Measurements from ENCODE around the gene CHIT1.

CHIT1 gene

GRCh38 chr1:203214871-203215270, 14.6 kb downstream of the CHIT1 start:
- TF ChIP-seq CTCF (IDR thresholded peaks at IDR 0.05; ENCODE audit: control extremely low read depth, extremely low read depth, low read depth, missing control alignments): no peak
- no peak for DNase-seq (ENCODE audit: extremely low spot score)
- CTCF ChIA-PET: interaction anchor here (0.9 to 7.2 kb wide), 19 partner anchors 8 to 251 kb away, joined by 3 to 174 read pairs (median 16); partner anchors contain the start of genes CHIT1 and MYOG
- POLR2A ChIA-PET: interaction anchor here (0.7 kb wide), 1 partner anchor 8 kb away, joined by 5 read pairs; no protein-coding TSS in a partner anchor

GRCh38 chr1:203213126-203213525, 16.3 kb downstream of the CHIT1 start:
- TF ChIP-seq CTCF (IDR thresholded peaks at IDR 0.05; ENCODE audit: control extremely low read depth, extremely low read depth, low read depth, missing control alignments): no peak
- no peak for DNase-seq (ENCODE audit: extremely low spot score)
- POLR2A ChIA-PET: interaction anchor here (0.6 kb wide), 1 partner anchor 490 kb away, joined by 3 read pairs; no protein-coding TSS in a partner anchor
- CTCF ChIA-PET: interaction anchor here (0.6 to 2.7 kb wide), 4 partner anchors 40 to 213 kb away, joined by 3 to 11 read pairs (median 4); no protein-coding TSS in a partner anchor

- POLR2A ChIA-PET: no interaction called here
- no peak for DNase-seq (ENCODE audit: extremely low spot score)
- CTCF ChIA-PET: interaction anchor here (1.6 to 2.7 kb wide), 2 partner anchors 128 to 172 kb away, joined by 3 to 11 read pairs; no protein-coding TSS in a partner anchor
- no peak for TF ChIP-seq CTCF (IDR thresholded peaks at IDR 0.05; ENCODE audit: control extremely low read depth, extremely low read depth, low read depth, missing control alignments)
Measured at GRCh38 chr1:203211812-203212211, 17.7 kb downstream of the CHIT1 start.

GRCh38 chr1:203210988-203211387, 18.5 kb downstream of the CHIT1 start:
- no peak for DNase-seq (ENCODE audit: extremely low spot score)
- POLR2A ChIA-PET: no interaction called here
- TF ChIP-seq CTCF (IDR thresholded peaks at IDR 0.05; ENCODE audit: control extremely low read depth, extremely low read depth, low read depth, missing control alignments): no peak
- CTCF ChIA-PET: interaction anchor here (1.6 to 2.7 kb wide), 2 partner anchors 127 to 171 kb away, joined by 3 to 11 read pairs; no protein-coding TSS in a partner anchor

GRCh38 chr1:203210350-203210749, 19.1 kb downstream of the CHIT1 start:
- CTCF ChIA-PET: interaction anchor here (0.7 to 1.0 kb wide), 2 partner anchors 92 to 171 kb away, joined by 4 read pairs; no protein-coding TSS in a partner anchor
- no peak for DNase-seq (ENCODE audit: extremely low spot score)
- POLR2A ChIA-PET: no interaction called here
- TF ChIP-seq CTCF (IDR thresholded peaks at IDR 0.05; ENCODE audit: control extremely low read depth, extremely low read depth, low read depth, missing control alignments): no peak

GRCh38 chr1:203208181-203208580, 21.3 kb downstream of the CHIT1 start:
- CTCF ChIA-PET: interaction anchor here (1.6 to 5.8 kb wide), 2 partner anchors 8 to 20 kb away, joined by 4 to 43 read pairs; no protein-coding TSS in a partner anchor
- no peak for DNase-seq (ENCODE audit: extremely low spot score)
- TF ChIP-seq CTCF (IDR thresholded peaks at IDR 0.05; ENCODE audit: control extremely low read depth, extremely low read depth, low read depth, missing control alignments): no peak
- POLR2A ChIA-PET: no interaction called here
